ENCODE results near the gene RINL.

The RINL gene

GRCh38 chr19:38852231-38853044, 25.6 kb downstream of the RINL start:
- peak; percentile 72 to 79 for DNase-seq
- peak; percentile 56 for TF ChIP-seq POLR2A (IDR thresholded peaks at IDR 0.05; ENCODE audit: low read length)
- no peak for TF ChIP-seq GATA1 (IDR thresholded peaks at IDR 0.05; ENCODE audit: low read depth, low read length)

- TF ChIP-seq POLR2A (IDR thresholded peaks at IDR 0.05; ENCODE audit: low read length) (peak; percentile 69), GATA1 (IDR thresholded peaks at IDR 0.05; ENCODE audit: low read depth, low read length) (no peak)
- peak; percentile 94 to 96 for DNase-seq
These were observed 26.3 kb downstream of the RINL start for GRCh38 chr19:38851622-38852230.

GRCh38 chr19:38850976-38851621, 27.0 kb downstream of the RINL start:
- peak; percentile 74 to 80 for DNase-seq
- TF ChIP-seq POLR2A (IDR thresholded peaks at IDR 0.05; ENCODE audit: low read length), result no peak
- TF ChIP-seq GATA1 (IDR thresholded peaks at IDR 0.05; ENCODE audit: low read depth, low read length), result no peak

- peak in 1 of 2 experiments; percentile 100 for DNase-seq
- TF ChIP-seq POLR2A (IDR thresholded peaks at IDR 0.05; ENCODE audit: low read length), result peak; percentile 55
- TF ChIP-seq GATA1 (IDR thresholded peaks at IDR 0.05; ENCODE audit: low read depth, low read length), result peak; percentile 47
These were observed 27.6 kb downstream of the RINL start for GRCh38 chr19:38850436-38850975.

- DNase-seq, result peak; percentile 100
- TF ChIP-seq GATA1 (IDR thresholded peaks at IDR 0.05; ENCODE audit: low read depth, low read length) (no peak), POLR2A (IDR thresholded peaks at IDR 0.05; ENCODE audit: low read length) (peak; percentile 50)
These were observed 28.1 kb downstream of the RINL start, which contains the start of gene HNRNPL for GRCh38 chr19:38849860-38850435. TSS of gene HNRNPL (minus strand) at chr19:38849986. CDS start at chr19:38849966, 20 bp downstream.

GRCh38 chr19:38849147-38849859, 28.8 kb downstream of the RINL start:
- TF ChIP-seq POLR2A (IDR thresholded peaks at IDR 0.05; ENCODE audit: low read length), result no peak
- no peak for TF ChIP-seq GATA1 (IDR thresholded peaks at IDR 0.05; ENCODE audit: low read depth, low read length)
- peak; percentile 98 to 99 for DNase-seq

GRCh38 chr19:38848299-38849146, 29.6 kb downstream of the RINL start:
- DNase-seq, result no peak
- TF ChIP-seq POLR2A (IDR thresholded peaks at IDR 0.05; ENCODE audit: low read length), result no peak
- no peak for TF ChIP-seq GATA1 (IDR thresholded peaks at IDR 0.05; ENCODE audit: low read depth, low read length)

GRCh38 chr19:38846097-38846496, 32.0 kb downstream of the RINL start:
- TF ChIP-seq POLR2A (IDR thresholded peaks at IDR 0.05; ENCODE audit: low read length), result no peak
- no peak for TF ChIP-seq GATA1 (IDR thresholded peaks at IDR 0.05; ENCODE audit: low read depth, low read length)
- DNase-seq, result no peak

- no peak for DNase-seq
- TF ChIP-seq GATA1 (IDR thresholded peaks at IDR 0.05; ENCODE audit: low read depth, low read length) (no peak), POLR2A (IDR thresholded peaks at IDR 0.05; ENCODE audit: low read length) (no peak)
These were observed 32.6 kb downstream of the RINL start for GRCh38 chr19:38845374-38846024.

- TF ChIP-seq GATA1 (IDR thresholded peaks at IDR 0.05; ENCODE audit: low read depth, low read length), result no peak
- TF ChIP-seq POLR2A (IDR thresholded peaks at IDR 0.05; ENCODE audit: low read length), result no peak
These were observed 33.9 kb downstream of the RINL start for GRCh38 chr19:38844093-38844686.

GRCh38 chr19:38843175-38843758, 34.8 kb downstream of the RINL start:
- TF ChIP-seq POLR2A (IDR thresholded peaks at IDR 0.05; ENCODE audit: low read length), result no peak
- no peak for TF ChIP-seq GATA1 (IDR thresholded peaks at IDR 0.05; ENCODE audit: low read depth, low read length)
- no peak for DNase-seq

More at GRCh38 chr19:38844093-38844686, 33.9 kb downstream of the RINL start:
- DNase-seq, result no peak
